Lung (tissue), 12 donors: ENCODE results near the gene CTTNBP2NL. TPM values are rescaled to one million over a fixed set of nuclear protein-coding genes. Genes with fewer than 3 reads are reported as not detected.
"Not testable (repeated sequence)": the region's sequence is repeated elsewhere in the genome, so short reads cannot be mapped to it uniquely, and the experiment has no call there.

ENCODE experiments used
- ATAC-seq: fragments of 200-7000 bp; cut with Tn5 transposase; one replicate; pipeline ENCODE4 v1.9.1; 2020; ENCODE audit warnings: moderate number of reproducible peaks; ENCODE audit not compliant: insufficient read depth, low FRiP score
- DNase-seq, 3 donors: peaks; one replicate each; pipeline ENCODE4 v3.0.0-alpha.2; 2013 to 2017
- H3K27ac ChIP-seq, 2 donors: one replicate each; pipeline ENCODE4 v1.5.1; 2013; ENCODE audit warnings: mild to moderate bottlenecking in 2 of 2, moderate library complexity in 2 of 2, control low read depth in 1 of 2, inconsistent platforms in 1 of 2, low read depth in 1 of 2, low read length in 1 of 2
- H3K27me3 ChIP-seq, 3 donors: one replicate each; pipeline ENCODE4 v1.5.1; 2013; ENCODE audit warnings: low read length in 2 of 3; ENCODE audit not compliant: control insufficient read depth in 3 of 3, insufficient read depth in 3 of 3
- H3K36me3 ChIP-seq, 4 donors: one replicate each; pipeline ENCODE4 v1.5.1; 2013; ENCODE audit warnings: low read length in 4 of 4, mild to moderate bottlenecking in 1 of 4, moderate library complexity in 1 of 4; ENCODE audit not compliant: control insufficient read depth in 4 of 4, insufficient read depth in 4 of 4
- H3K4me1 ChIP-seq, 5 donors: one replicate each; pipeline ENCODE4 v1.5.1; 2013; ENCODE audit warnings: low read length in 5 of 5, mild to moderate bottlenecking in 2 of 5, moderate library complexity in 1 of 5; ENCODE audit not compliant: control insufficient read depth in 5 of 5, insufficient read depth in 5 of 5
- H3K4me3 ChIP-seq: one replicate; pipeline ENCODE4 v1.5.1; 2013; ENCODE audit warnings: mild to moderate bottlenecking, control low read depth, moderate library complexity
- H3K9ac ChIP-seq, 2 donors: one replicate each; pipeline ENCODE4 v1.5.1; 2013; ENCODE audit warnings: low read length in 2 of 2, control low read depth in 1 of 2; ENCODE audit not compliant: insufficient read depth in 1 of 2
- H3K9me3 ChIP-seq, 4 donors: one replicate each; pipeline ENCODE4 v1.5.1; 2013; ENCODE audit warnings: low read length in 3 of 4, mild to moderate bottlenecking in 1 of 4, moderate library complexity in 1 of 4; ENCODE audit not compliant: control insufficient read depth in 4 of 4, insufficient read depth in 3 of 4
- whole genome bisulfite sequencing, 2 donors: extraction: QIAGEN DNeasy Blood & Tissue Kit; methylation state at CpG; one replicate each; pipeline ENCODE4 v1.1.7; 2013; 5-methylcytosine and 5-hydroxymethylcytosine counted together
- polyA plus RNA-seq, 2 donors: library from polyadenylated mRNA; stranded (reverse); fragments of 200-250 nt; gene quantifications; one replicate each; pipeline ENCODE4 v1.2.1, GENCODE V29; 2013
- total RNA-seq, 2 donors: library from RNA; depleted of rRNA in 1 of 2; stranded (reverse); fragments of >200 nt in 1 of 2; gene quantifications; one replicate each; pipeline ENCODE4 v1.2.1, GENCODE V29; 2014 to 2021
- TF ChIP-seq, protein P1 (sequence below): IDR thresholded peaks from 2 replicates; pipeline ENCODE4 v1.5.1; 2012; ENCODE audit warnings: mild to moderate bottlenecking; ENCODE audit errors: control extremely low read depth, extremely low read depth
- donor health status: control.
- donor health status: control.
- donor health status: Bipolar disorder and iron deficiency.
- donor health status: healthy.
- donor health status: DM: yes; HTN: yes; CAD: no.

Gene CTTNBP2NL
- total and polyA plus RNA-seq, 4 donors: 9.0 to 38.5 (median 17.0) TPM

DNA sequence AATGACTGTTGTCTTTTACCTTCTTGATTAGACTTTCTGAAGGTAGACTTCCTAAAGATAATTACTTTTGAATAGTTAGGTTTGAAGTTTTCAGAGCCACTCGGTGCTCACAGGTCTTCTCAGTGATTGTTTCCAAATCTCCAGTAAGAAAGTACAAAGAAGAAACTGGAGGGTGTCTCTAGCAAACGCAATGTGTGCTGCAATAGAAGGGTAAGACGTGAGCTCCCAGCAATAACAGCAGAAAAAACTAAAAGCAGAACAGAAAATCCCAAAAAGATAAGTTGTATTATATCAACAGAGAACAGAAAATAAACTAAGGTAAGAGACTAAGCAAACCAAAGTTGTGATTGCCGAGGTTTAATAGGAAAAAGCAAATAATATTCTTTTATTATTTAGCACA lies 1.8 kb downstream of the CTTNBP2NL start:
- H3K27me3 ChIP-seq: no peaks in the 10 kb centered on the region

DNA sequence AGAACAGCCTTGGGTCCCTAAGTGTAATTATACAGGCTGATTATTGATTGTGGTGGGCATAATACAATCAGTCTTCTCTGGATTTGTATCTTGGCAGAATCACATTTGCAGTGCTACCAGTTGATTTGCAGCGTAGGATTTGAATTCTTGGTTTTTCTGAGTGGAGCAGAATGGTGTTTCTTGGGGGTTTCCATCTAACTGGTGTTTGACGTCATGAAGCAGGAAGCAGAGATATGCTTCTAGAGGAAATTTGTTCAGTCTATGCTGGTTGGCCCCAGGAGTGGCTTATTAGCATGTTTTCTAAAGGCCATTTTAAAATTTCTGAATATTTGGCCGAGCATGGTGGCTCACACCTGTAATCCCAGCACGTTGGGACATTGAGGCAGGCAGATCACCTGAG lies 3.4 kb downstream of the CTTNBP2NL start:
- Histone ChIP-seq H3K27me3 (no peaks in the 10 kb centered on the region), H3K9ac (no peak overlapping the region), H3K27ac (no peak overlapping the region), H3K36me3 (peaks cover 0 to 5% (median 0%) of the 10 kb centered on the region in 4 donors), H3K4me3 (no peak overlapping the region), H3K4me1 (peaks cover 0 to 23% (median 17%) of the 10 kb centered on the region in 5 donors), H3K9me3 (no peaks in the 10 kb centered on the region)
- ATAC-seq (no peak), DNase-seq (no peak)
- 80 to 81% methylated on average over 4 of the region's 4 CpGs for WGBS, 2 donors
- TF ChIP-seq, protein P1, sequence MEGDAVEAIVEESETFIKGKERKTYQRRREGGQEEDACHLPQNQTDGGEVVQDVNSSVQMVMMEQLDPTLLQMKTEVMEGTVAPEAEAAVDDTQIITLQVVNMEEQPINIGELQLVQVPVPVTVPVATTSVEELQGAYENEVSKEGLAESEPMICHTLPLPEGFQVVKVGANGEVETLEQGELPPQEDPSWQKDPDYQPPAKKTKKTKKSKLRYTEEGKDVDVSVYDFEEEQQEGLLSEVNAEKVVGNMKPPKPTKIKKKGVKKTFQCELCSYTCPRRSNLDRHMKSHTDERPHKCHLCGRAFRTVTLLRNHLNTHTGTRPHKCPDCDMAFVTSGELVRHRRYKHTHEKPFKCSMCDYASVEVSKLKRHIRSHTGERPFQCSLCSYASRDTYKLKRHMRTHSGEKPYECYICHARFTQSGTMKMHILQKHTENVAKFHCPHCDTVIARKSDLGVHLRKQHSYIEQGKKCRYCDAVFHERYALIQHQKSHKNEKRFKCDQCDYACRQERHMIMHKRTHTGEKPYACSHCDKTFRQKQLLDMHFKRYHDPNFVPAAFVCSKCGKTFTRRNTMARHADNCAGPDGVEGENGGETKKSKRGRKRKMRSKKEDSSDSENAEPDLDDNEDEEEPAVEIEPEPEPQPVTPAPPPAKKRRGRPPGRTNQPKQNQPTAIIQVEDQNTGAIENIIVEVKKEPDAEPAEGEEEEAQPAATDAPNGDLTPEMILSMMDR: no peak

More for the DNA sequence above, 1.8 kb downstream of the CTTNBP2NL start:
- DNase-seq (no peak), ATAC-seq (no peak)
- no peak overlapping the region for H3K4me3 ChIP-seq
- H3K9ac ChIP-seq: no peak overlapping the region
- H3K4me1 ChIP-seq: peaks cover 0 to 24% (median 13%) of the 10 kb centered on the region in 5 donors
- peaks cover 0 to 5% (median 0%) of the 10 kb centered on the region in 4 donors for H3K36me3 ChIP-seq
- no peaks in the 10 kb centered on the region for H3K9me3 ChIP-seq
- TF ChIP-seq, protein P1: no peak
- WGBS, 2 donors: 33 to 56% methylated on average over 4 of the region's 4 CpGs
- H3K27ac ChIP-seq: no peak overlapping the region

DNA sequence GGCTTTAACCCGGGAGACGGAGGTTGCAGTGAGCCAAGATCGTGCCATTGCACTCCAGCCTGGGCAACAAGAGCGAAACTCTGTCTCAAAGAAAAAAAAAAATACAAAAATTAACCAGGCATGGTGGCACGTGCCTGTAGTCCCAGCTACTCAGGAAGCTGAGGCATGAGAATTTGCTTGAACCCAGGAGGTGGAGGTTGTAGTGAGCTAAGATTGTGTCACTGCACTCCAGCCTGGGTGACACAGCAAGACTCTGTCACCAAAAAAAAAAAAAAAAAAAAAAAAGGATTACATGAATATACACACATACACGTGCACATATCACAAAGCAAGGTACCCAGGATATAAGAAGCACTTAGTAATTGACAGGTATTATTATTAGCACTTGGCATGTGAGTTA lies 4.7 kb downstream of the CTTNBP2NL start:
- not testable (repeated sequence) for H3K9me3 ChIP-seq, DNase-seq, ATAC-seq, H3K4me3 ChIP-seq, H3K27ac ChIP-seq, H3K27me3 ChIP-seq, H3K36me3 ChIP-seq, H3K9ac ChIP-seq
- 82 to 85% methylated on average over 6 of the region's 6 CpGs for WGBS, 2 donors
- H3K4me1 ChIP-seq: peaks cover 0 to 15% (median 14%) of the 10 kb centered on the region in 5 donors

DNA sequence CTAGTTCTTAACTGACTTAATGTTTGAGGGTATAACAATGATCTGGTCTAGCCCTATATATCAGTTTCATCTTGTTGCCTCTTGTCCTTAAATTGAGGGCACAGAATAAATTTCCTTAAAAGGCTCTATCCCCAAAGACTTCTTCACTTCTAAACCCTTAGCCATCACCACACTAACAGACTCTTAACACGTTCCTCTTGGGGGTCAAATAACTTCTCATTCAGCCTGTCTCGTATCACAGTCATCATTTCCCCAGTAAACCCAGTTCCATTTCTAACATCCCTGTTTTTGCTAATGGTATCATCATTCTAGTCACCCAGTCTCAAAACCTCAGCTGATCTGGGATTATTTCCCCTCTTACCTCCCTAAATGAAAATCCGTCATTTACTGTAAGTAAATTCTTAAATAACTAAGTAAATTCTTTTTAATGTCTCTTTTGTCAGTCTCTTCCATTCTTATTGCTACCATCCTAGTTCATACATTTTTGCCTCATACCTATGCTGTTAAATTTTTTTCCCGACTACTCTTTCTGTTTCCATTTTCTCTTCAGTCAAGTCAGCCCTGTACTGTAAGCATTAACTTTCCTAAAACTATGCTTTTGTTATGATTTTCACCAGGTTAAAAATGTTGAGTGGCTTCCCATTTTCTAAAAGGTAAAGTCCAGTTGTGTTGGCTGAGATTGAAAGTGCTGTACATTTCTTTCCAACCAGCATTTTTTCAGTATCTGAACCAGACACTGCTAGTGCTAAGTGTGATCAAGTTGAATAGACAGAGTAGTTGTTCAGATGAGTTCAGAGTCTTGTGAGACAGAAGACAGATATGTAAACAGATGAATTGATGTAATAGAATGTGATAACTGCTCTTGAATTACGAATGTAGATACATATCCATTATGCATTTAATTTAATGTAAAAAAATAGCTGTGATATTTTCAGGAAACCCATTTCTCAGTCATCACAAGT lies 6.9 kb downstream of the CTTNBP2NL start:
- Histone ChIP-seq H3K9me3 (no peaks in the 10 kb centered on the region), H3K4me1 (peaks cover 0 to 19% (median 2%) of the 10 kb centered on the region in 5 donors), H3K9ac (no peak overlapping the region), H3K27ac (no peak overlapping the region), H3K27me3 (no peaks in the 10 kb centered on the region), H3K4me3 (no peak overlapping the region), H3K36me3 (peaks cover 0 to 1% (median 0%) of the 10 kb centered on the region in 4 donors)
- TF ChIP-seq, protein P1: no peak
- WGBS, 2 donors: 81 to 87% methylated on average over 5 of the region's 5 CpGs
- ATAC-seq (no peak), DNase-seq (no peak)
